A673 (cell line): ENCODE results near the gene SUSD1.

Source experiments
- EZH2 ChIP-seq: fragments of 200-600 bp; sonication (generic); IDR thresholded peaks from 2 replicates; pipeline ENCODE4 v1.6.1; 2017; ENCODE audit warnings: borderline replicate concordance, low read depth, mild to moderate bottlenecking, mixed read lengths, antibody characterized with exemption, low read length; ENCODE audit not compliant: poor library complexity, severe bottlenecking
- TF ChIP-seq, protein P1 (sequence below): fragments of 300-800, 200-600 bp; sonication (generic); conservative IDR thresholded peaks from 2 replicates; pipeline ENCODE4 v1.5.1; 2017; ENCODE audit warnings: low read depth, mild to moderate bottlenecking, antibody characterized with exemption, low read length, moderate library complexity, mixed read lengths

DNA sequence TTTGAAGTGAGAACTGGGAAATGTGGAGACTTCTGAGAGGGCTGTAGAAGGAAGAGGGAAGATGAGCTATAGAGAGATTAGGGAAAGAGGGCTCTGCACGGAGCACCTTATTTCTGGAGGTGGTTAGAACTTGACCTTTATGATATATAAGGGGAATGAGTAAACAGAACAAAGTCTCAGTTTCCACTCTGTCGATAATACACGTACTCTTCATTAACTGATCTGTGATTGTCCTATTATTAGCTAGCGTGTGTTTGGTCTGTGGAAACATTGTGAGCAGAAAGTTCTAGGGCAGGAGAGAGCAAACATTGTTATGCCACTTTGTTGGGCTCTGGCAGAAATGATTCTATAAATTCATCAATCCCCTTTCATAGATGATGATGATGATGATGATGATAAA is 159.9 kb downstream of the SUSD1 start:
- TF ChIP-seq, protein P1, sequence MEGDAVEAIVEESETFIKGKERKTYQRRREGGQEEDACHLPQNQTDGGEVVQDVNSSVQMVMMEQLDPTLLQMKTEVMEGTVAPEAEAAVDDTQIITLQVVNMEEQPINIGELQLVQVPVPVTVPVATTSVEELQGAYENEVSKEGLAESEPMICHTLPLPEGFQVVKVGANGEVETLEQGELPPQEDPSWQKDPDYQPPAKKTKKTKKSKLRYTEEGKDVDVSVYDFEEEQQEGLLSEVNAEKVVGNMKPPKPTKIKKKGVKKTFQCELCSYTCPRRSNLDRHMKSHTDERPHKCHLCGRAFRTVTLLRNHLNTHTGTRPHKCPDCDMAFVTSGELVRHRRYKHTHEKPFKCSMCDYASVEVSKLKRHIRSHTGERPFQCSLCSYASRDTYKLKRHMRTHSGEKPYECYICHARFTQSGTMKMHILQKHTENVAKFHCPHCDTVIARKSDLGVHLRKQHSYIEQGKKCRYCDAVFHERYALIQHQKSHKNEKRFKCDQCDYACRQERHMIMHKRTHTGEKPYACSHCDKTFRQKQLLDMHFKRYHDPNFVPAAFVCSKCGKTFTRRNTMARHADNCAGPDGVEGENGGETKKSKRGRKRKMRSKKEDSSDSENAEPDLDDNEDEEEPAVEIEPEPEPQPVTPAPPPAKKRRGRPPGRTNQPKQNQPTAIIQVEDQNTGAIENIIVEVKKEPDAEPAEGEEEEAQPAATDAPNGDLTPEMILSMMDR, result no peak
- TF ChIP-seq EZH2, result no peak
